WERI-Rb-1 (cell line): Measurements from ENCODE around the gene VAX1.

Source experiments
- DNase-seq: peaks from one replicate; pipeline ENCODE4 v3.0.0-alpha.2; 2020
- H3K27ac ChIP-seq: fragments of 250-450 bp; sonication (Bioruptor Pico); 2 replicates; pipeline ENCODE4 v1.5.1; 2020; ENCODE audit warnings: mild to moderate bottlenecking, moderate library complexity
- H3K27me3 ChIP-seq: fragments of 250-450 bp; sonication (Bioruptor Pico); 2 replicates; pipeline ENCODE4 v1.5.1; 2021; ENCODE audit warnings: mild to moderate bottlenecking, low read depth, moderate library complexity; ENCODE audit not compliant: insufficient read depth, severe bottlenecking
- H3K36me3 ChIP-seq: fragments of 250-450 bp; sonication (Bioruptor Pico); 2 replicates; pipeline ENCODE4 v1.5.1; 2020; ENCODE audit warnings: mild to moderate bottlenecking, moderate library complexity
- H3K4me3 ChIP-seq: 2 replicates; pipeline ENCODE4 v1.5.1; 2011; ENCODE audit warnings: low read depth, mild to moderate bottlenecking, control low read depth, low read length
- H3K9me3 ChIP-seq: fragments of 250-450 bp; sonication (Bioruptor Pico); 2 replicates; pipeline ENCODE4 v1.5.1; 2021; ENCODE audit warnings: mild to moderate bottlenecking, moderate library complexity; ENCODE audit not compliant: severe bottlenecking
- TF ChIP-seq, protein P1 (sequence below): IDR thresholded peaks from 2 replicates; pipeline ENCODE4 v1.5.1; 2011; ENCODE audit warnings: low read depth, mild to moderate bottlenecking, control low read depth, inconsistent platforms, low read length

VAX1 gene

DNA sequence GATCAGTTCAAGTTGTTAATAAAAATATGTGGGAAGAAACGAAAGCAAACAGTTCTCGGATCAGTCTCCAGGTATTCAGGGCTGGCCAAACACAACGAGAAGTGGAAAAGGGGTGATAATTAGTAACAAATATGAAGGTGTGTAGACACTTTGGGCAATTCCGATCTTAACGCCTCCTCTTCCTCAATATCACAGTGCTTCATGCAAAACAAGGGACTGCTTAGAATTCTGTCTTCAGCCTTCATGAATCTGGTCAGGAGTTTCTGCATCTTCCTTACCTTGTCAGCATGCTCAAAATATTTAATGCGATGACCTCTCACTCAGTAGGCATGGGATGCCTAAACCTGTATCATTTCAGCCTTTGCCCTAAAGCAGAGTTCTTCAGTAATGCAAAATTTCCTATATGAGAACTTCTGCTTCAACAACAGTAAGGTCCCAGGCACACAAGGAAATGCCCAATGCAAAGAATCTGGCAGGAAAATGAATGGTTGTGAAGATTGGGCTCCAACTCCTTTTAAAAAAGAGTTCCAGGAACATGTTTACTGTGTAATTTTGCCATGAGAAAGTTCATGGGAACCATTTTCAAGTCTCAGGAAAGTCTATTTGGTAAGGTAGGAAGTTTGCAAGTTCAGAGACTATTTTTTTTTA lies 23.4 kb upstream of the VAX1 start:
- Histone ChIP-seq H3K9me3 (no peaks in the 10 kb centered on the region), H3K27me3 (peaks cover 47% of the 10 kb centered on the region), H3K27ac (no peak overlapping the region), H3K36me3 (no peaks in the 10 kb centered on the region), H3K4me3 (no peak overlapping the region)
- TF ChIP-seq, protein P1, sequence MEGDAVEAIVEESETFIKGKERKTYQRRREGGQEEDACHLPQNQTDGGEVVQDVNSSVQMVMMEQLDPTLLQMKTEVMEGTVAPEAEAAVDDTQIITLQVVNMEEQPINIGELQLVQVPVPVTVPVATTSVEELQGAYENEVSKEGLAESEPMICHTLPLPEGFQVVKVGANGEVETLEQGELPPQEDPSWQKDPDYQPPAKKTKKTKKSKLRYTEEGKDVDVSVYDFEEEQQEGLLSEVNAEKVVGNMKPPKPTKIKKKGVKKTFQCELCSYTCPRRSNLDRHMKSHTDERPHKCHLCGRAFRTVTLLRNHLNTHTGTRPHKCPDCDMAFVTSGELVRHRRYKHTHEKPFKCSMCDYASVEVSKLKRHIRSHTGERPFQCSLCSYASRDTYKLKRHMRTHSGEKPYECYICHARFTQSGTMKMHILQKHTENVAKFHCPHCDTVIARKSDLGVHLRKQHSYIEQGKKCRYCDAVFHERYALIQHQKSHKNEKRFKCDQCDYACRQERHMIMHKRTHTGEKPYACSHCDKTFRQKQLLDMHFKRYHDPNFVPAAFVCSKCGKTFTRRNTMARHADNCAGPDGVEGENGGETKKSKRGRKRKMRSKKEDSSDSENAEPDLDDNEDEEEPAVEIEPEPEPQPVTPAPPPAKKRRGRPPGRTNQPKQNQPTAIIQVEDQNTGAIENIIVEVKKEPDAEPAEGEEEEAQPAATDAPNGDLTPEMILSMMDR = no peak
- DNase-seq = no peak

DNA sequence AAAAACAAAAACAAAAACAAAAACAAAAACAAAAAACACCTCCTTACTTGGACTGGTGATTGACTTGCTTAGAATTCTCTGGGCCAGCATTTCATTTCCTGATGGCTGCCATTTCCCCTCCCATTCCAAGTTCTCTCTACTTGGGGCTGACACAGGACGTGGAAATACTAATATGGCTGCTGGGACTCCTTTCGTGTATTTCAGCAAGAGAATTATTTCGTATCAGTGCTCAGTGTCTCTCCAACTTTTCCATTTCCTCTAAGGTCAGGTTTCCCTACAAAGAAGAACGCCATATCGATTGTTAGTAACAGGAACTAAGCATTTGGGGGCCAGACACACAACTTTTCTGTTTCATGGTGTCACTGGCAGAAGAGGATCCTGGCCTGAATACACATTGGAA lies 22.5 kb upstream of the VAX1 start:
- no peaks in the 10 kb centered on the region for H3K9me3 ChIP-seq
- no peaks in the 10 kb centered on the region for H3K36me3 ChIP-seq
- TF ChIP-seq, protein P1 = no peak
- no peak overlapping the region for H3K4me3 ChIP-seq
- H3K27me3 ChIP-seq = peaks cover 37% of the 10 kb centered on the region
- H3K27ac ChIP-seq = no peak overlapping the region
- DNase-seq = no peak

DNA sequence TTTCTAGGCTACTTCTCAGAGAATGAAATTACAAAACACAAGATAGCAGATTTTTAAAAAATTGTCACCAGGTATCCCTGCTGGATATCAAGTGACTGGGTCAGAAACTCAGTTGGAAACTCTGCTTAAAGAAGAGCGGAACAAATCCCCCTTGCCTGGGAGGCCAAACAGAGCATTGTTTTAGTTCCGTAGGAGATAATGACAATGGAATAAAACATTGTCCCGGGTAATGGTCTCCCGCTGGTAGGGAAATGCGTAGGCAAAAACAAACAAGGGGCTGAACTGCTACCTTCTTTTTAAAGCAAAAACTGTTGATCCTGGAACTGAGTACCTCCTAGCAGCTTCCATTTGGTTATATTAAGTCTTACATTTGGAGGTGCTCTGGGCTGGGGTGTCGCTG lies 21.3 kb upstream of the VAX1 start:
- H3K27me3 ChIP-seq = peaks cover 26% of the 10 kb centered on the region
- DNase-seq = no peak
- no peaks in the 10 kb centered on the region for H3K36me3 ChIP-seq
- H3K9me3 ChIP-seq = no peaks in the 10 kb centered on the region
- H3K27ac ChIP-seq = no peak overlapping the region
- no peak overlapping the region for H3K4me3 ChIP-seq
- TF ChIP-seq, protein P1 = no peak

DNA sequence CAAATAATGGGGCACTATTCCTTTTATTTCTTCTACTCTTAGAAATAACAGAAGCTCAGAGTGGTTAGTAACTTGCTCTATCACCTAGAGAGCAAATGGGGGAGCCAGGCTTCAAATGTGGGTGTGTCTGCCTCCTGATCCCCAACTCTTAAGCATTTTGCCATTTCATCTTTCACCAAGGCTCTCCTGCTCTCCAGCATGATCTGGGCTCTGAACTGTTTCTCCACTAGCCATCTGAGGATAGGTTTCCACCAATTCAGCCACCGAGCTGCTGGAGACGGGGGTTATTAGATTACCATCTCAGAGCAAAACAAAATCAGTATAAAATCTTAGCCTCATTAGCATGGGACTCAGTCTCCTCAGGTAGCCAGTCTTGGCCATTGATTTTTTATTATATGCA lies 20.2 kb upstream of the VAX1 start:
- DNase-seq = no peak
- Histone ChIP-seq H3K4me3 (no peak overlapping the region), H3K27ac (no peak overlapping the region), H3K27me3 (peaks cover 15% of the 10 kb centered on the region), H3K36me3 (no peaks in the 10 kb centered on the region), H3K9me3 (no peaks in the 10 kb centered on the region)
- TF ChIP-seq, protein P1 = no peak

DNA sequence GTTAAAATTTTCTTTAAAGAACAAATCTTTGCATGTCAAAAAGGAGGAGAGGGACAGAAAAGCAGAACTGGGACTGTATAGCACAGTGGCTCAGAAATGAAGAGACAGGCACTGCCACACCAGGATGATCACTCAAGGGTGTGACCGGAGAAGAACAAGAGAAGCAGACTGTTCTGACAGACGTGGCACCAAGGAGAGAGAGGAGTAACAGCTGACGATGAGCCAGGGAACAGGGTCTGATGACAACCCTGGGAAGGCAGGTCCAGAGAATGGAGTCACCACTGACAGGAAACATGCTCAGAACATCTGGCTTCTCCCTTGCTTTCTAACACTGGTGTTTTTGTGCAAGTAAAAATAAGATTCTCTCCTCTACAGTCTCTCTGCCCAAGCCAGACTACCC lies 14.6 kb upstream of the VAX1 start:
- TF ChIP-seq, protein P1 = no peak
- DNase-seq = no peak
- Histone ChIP-seq H3K9me3 (no peaks in the 10 kb centered on the region), H3K4me3 (no peak overlapping the region), H3K36me3 (no peaks in the 10 kb centered on the region), H3K27ac (no peak overlapping the region), H3K27me3 (no peaks in the 10 kb centered on the region)

DNA sequence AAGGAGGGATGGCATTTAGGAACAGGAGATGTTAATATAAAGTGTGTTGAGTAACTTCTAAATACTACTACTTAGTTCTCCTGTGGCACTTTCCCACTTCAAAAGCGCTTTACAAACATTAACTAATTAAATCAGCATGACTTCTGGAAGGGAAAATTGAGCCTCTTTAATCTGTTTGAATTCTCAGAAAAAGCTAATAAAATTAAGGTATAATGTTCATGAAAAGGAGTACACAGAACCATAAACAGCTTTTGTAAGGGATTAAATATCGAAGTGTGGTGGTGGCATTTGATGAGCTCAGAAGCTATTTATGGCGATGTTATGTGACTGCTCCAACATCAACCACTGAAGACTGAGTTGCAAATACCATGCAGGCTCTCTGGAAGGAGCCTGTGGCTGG lies 10.2 kb upstream of the VAX1 start:
- no peak for DNase-seq
- TF ChIP-seq, protein P1 = no peak
- Histone ChIP-seq H3K9me3 (peaks cover 9% of the 10 kb centered on the region), H3K27ac (no peak overlapping the region), H3K4me3 (no peak overlapping the region), H3K27me3 (no peaks in the 10 kb centered on the region), H3K36me3 (no peaks in the 10 kb centered on the region)
